Ectodermal cell (in vitro differentiated cells): ENCODE measurements around the gene C1QTNF9.
"Not testable (repeated sequence)": the region's sequence is repeated elsewhere in the genome, so short reads cannot be mapped to it uniquely, and the experiment has no call there.

Experiments
- H3K27ac ChIP-seq: 2 replicates; pipeline ENCODE4 v1.7.0; 2013; ENCODE audit warnings: mild to moderate bottlenecking, low read depth, low read length; ENCODE audit not compliant: insufficient read depth, poor library complexity, severe bottlenecking
- H3K27me3 ChIP-seq: 2 replicates; pipeline ENCODE4 v1.7.0; 2013; ENCODE audit warnings: mild to moderate bottlenecking, low read length; ENCODE audit not compliant: insufficient read depth, control insufficient read depth, poor library complexity, severe bottlenecking
- H3K36me3 ChIP-seq: one replicate; pipeline ENCODE4 v1.7.0; 2013; ENCODE audit warnings: low read length; ENCODE audit not compliant: control insufficient read depth, insufficient read depth
- H3K4me1 ChIP-seq: one replicate; pipeline ENCODE4 v1.7.0; 2013; ENCODE audit warnings: low read length; ENCODE audit not compliant: control insufficient read depth, insufficient read depth
- H3K4me3 ChIP-seq: 2 replicates; pipeline ENCODE4 v1.7.0; 2013; ENCODE audit warnings: low read depth, low read length, control low read depth; ENCODE audit not compliant: insufficient read depth
- H3K9me3 ChIP-seq: 2 replicates; pipeline ENCODE4 v1.7.0; 2013; ENCODE audit warnings: mild to moderate bottlenecking, low read length, moderate library complexity; ENCODE audit not compliant: control insufficient read depth
- WGBS, 2 experiments: methylation state at CpG; one replicate each; pipeline ENCODE4 v1.1.7; 2013; ENCODE audit warnings: missing lambda C conversion rate in 2 of 2; 5-methylcytosine and 5-hydroxymethylcytosine counted together

The C1QTNF9 gene

GRCh38 chr13:24299488-24300114, 9.8 kb upstream of the C1QTNF9 start:
- Histone ChIP-seq H3K27ac (no peak overlapping the region), H3K9me3 (no peaks in the 10 kb centered on the region), H3K4me3 (no peak overlapping the region), H3K36me3 (peaks cover 7% of the 10 kb centered on the region), H3K4me1 (no peaks in the 10 kb centered on the region), H3K27me3 (no peaks in the 10 kb centered on the region)
- 91 to 96% methylated on average over 16 of the region's 16 CpGs for WGBS, 2 experiments

DNA sequence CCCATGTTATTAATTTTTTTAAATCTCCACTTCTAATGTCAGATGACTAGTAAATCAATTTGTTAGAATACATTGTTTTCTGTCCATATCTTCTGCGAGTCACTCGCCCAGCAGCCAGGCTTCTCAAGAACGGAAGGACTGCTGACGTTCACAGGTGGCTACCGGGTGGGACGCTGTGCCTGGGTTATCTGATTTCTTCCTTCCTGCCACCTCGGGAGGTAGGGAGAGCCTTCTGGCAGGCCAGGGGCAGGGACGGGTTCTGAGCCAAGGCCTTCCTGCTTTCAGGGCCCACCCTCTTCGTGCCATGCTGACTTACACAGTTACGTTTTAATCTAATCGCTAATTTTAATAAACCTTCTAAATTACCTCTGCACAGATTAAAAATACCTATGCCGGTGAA, 7.9 kb upstream of the C1QTNF9 start:
- 93 to 94% methylated on average over 11 of the region's 12 CpGs for WGBS, 2 experiments
- H3K4me1 ChIP-seq, result no peaks in the 10 kb centered on the region
- H3K9me3 ChIP-seq, result no peaks in the 10 kb centered on the region
- no peak overlapping the region for H3K4me3 ChIP-seq
- H3K36me3 ChIP-seq, result peaks cover 7% of the 10 kb centered on the region
- H3K27me3 ChIP-seq, result no peaks in the 10 kb centered on the region
- no peak overlapping the region for H3K27ac ChIP-seq

DNA sequence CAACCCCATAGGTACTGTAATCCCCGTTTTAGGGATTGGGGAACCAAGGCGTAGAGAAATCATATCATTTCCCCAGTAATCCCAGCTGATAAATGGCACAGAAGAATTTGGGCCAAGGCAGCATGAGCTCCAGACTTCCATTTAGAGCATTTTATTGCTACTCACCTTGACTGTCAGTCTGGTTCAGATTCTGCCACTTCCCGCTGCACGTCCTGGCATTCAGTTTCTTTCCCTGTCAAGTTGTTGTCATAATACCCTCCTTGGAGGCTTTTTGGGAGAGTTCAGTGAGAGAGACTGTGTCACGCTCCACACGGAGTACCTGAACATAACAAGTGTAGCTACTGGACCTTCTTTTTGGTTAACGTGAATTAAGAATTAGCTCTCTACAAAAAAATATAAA, 7.5 kb upstream of the C1QTNF9 start:
- Histone ChIP-seq H3K9me3 (no peaks in the 10 kb centered on the region), H3K4me3 (no peak overlapping the region), H3K27me3 (no peaks in the 10 kb centered on the region), H3K27ac (no peak overlapping the region), H3K4me1 (peaks cover under 1% of the 10 kb centered on the region), H3K36me3 (peaks cover 7% of the 10 kb centered on the region)
- WGBS, 2 experiments, result 87 to 89% methylated on average over 7 of the region's 7 CpGs

DNA sequence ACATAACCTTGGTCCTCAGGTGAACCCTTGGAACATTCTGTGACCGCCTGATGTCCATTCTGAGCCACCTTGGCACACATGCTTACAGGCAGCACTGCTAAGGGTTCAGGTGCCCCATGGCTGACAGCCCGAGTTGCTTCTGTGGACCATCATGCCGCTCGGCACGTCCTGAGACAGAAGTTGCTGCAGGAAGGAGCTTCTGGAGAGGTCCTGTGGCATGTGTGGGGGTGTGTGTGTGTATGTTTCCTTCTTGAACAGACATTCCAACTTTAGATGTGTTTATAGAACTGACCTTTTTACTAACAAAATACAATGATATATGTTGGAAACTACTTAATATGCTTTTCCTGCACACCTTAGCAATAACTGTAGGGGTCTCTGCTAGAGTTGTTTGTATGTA, 4.8 kb upstream of the C1QTNF9 start:
- no peaks in the 10 kb centered on the region for H3K9me3 ChIP-seq
- H3K4me3 ChIP-seq, result no peak overlapping the region
- no peaks in the 10 kb centered on the region for H3K27me3 ChIP-seq
- no peak overlapping the region for H3K27ac ChIP-seq
- 96% methylated on average over 5 of the region's 5 CpGs for WGBS, 2 experiments
- H3K36me3 ChIP-seq, result no peaks in the 10 kb centered on the region
- H3K4me1 ChIP-seq, result peaks cover 3% of the 10 kb centered on the region

GRCh38 chr13:24306632-24307031, 2.7 kb upstream of the C1QTNF9 start:
- Histone ChIP-seq H3K27ac (no peak overlapping the region), H3K9me3 (no peaks in the 10 kb centered on the region), H3K27me3 (no peaks in the 10 kb centered on the region), H3K4me1 (peaks cover 3% of the 10 kb centered on the region), H3K4me3 (no peak overlapping the region), H3K36me3 (no peaks in the 10 kb centered on the region)
- WGBS, 2 experiments, result 89 to 95% methylated on average over 1 of the region's 1 CpG

DNA sequence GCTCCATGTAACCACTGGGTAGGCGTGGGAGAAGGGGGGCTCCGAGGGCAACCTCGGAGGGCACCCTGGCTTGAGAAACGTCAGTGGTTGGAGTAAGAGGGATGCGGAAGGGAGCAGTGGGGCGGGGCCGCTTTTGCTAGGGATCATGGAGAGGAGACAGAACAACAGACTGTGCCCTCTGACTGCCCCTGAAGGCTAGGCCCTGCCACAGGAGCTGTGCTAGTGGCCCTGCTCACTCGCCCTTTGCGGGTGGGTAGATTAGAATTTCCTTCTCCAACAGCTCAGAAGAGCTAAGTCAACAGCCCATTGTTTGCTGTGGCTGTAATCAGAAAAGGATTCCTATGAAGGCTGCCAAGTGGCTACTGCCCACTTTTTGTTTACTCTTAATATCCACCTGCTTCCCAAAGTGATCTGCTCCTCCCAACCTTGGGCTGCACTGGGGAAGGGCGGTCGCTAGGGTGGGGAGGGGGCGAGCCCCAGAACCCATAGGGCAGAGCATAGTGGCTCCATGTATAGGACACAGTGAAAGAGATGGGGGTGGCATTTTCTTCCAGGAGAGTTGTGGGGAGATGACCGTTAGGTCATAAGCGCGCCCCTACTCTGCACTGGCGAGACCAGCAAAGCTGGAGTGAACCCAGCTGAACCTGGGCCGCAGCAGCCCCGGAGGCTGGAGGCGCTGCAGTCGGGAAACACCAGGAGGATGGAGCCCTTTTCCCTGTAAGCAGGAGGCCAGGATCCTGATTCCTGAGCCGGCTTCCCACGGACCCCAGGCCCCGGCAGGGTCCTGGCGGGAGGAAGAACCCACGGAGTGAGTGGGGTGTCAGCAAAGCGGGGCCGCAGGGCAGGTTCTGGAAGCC, 1.9 kb upstream of the C1QTNF9 start:
- Histone ChIP-seq H3K27me3 (no peaks in the 10 kb centered on the region), H3K36me3 (no peaks in the 10 kb centered on the region), H3K9me3 (no peaks in the 10 kb centered on the region), H3K4me3 (no peak overlapping the region), H3K27ac (no peak overlapping the region), H3K4me1 (peaks cover 3% of the 10 kb centered on the region)
- WGBS, 2 experiments, result 89 to 91% methylated on average over 27 of the region's 27 CpGs

- H3K4me1 ChIP-seq, result peaks cover 3% of the 10 kb centered on the region
- no peaks in the 10 kb centered on the region for H3K36me3 ChIP-seq
- H3K27me3 ChIP-seq, result no peaks in the 10 kb centered on the region
- no peak overlapping the region for H3K27ac ChIP-seq
- WGBS, 2 experiments, result 95 to 96% methylated on average over 33 of the region's 33 CpGs
- H3K9me3 ChIP-seq, result no peaks in the 10 kb centered on the region
- no peak overlapping the region for H3K4me3 ChIP-seq
These were observed 1.3 kb upstream of the C1QTNF9 start for GRCh38 chr13:24308068-24308445.

DNA sequence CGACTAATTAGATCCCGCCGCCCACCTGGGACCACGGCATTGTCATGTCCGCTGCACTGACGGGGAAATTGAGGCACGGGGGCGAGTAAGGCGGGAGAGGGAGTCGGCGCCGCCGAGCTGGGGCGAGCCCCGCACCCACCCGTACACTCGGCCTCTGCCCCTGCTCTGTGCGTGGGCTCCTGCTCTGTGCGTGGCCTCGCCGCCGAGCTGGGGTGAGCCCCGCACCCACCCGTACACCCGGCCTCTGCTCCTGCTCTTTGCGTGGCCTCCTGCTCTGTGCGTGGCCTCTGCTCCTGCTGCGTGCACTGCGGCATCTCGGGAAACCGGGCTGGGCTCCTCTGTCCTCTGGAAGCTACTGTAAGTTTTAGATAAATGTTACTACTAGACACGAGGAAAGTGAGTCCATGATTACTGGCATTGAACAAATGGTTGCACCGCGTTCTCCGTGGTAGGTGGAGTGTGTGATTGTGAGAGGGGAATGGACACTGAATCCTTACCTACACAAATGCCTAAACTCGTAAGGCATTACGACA, 826 bp upstream of the C1QTNF9 start:
- Histone ChIP-seq H3K36me3 (no peaks in the 10 kb centered on the region), H3K27me3 (no peaks in the 10 kb centered on the region), H3K27ac (no peak overlapping the region), H3K9me3 (no peaks in the 10 kb centered on the region), H3K4me1 (peaks cover 3% of the 10 kb centered on the region), H3K4me3 (no peak overlapping the region)
- WGBS, 2 experiments, result 95% methylated on average over 37 of the region's 37 CpGs

- Histone ChIP-seq H3K4me1 (no peaks in the 10 kb centered on the region), H3K27ac (no peak overlapping the region), H3K9me3 (no peaks in the 10 kb centered on the region), H3K4me3 (no peak overlapping the region), H3K27me3 (no peaks in the 10 kb centered on the region), H3K36me3 (no peaks in the 10 kb centered on the region)
- WGBS, 2 experiments, result 76 to 86% methylated on average over 5 of the region's 5 CpGs
These were observed 4.1 kb downstream of the C1QTNF9 start for GRCh38 chr13:24313439-24313838.

DNA sequence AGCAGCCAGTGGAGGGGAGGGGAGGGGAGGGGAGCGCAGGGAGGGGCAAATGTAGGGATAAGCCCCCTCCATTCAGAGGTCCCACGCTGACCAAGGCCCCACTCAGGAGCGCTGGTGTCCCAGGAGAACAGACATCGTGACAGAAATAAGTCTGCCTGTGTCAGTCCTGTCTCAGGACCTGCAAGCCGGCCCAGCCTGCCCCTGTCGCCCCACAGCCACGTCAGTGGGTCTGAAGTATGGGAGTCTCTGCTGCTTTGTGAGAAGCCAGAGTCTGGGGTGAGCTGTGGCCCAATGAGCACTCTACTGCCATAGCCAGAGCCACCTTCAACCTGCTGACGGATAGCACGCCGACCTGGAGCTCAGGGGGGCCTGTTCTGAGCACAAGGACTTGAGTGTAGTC, 8.5 kb downstream of the C1QTNF9 start:
- not testable (repeated sequence) for H3K9me3 ChIP-seq, H3K27ac ChIP-seq, H3K4me1 ChIP-seq, H3K4me3 ChIP-seq, H3K27me3 ChIP-seq, H3K36me3 ChIP-seq
- 91 to 92% methylated on average over 8 to 10 of the region's 10 CpGs for WGBS, 2 experiments
